Uterus (tissue), 4 donors: ENCODE results near the gene ARHGAP19. TPM values are rescaled to one million over a fixed set of nuclear protein-coding genes. Genes with fewer than 3 reads are reported as not detected.

Experiments used
- DNase-seq, 2 donors: peaks; one replicate each; pipeline ENCODE4 v3.0.0-alpha.2; 2019 to 2020
- H3K27ac ChIP-seq, 2 donors: fragments of 200-600 bp; sonication (generic); 1 replicate in 1 of 2; 2 replicates in 1 of 2; pipeline ENCODE4 v1.5.1; 2016 to 2018
- H3K27me3 ChIP-seq, 2 donors: fragments of 200-600 bp; sonication (generic); one replicate each; pipeline ENCODE4 v1.5.1; 2018 to 2019; ENCODE audit warnings: control low read depth in 1 of 2
- H3K36me3 ChIP-seq, 2 donors: fragments of 200-600 bp; sonication (generic); one replicate each; pipeline ENCODE4 v1.5.1; 2019; ENCODE audit warnings: control low read depth in 1 of 2
- H3K4me1 ChIP-seq, 2 donors: fragments of 200-600 bp; sonication (generic); one replicate each; pipeline ENCODE4 v1.5.1; 2018 to 2019; ENCODE audit warnings: control low read depth in 1 of 2
- H3K4me3 ChIP-seq, 2 donors: fragments of 200-600 bp; sonication (generic); 1 replicate in 1 of 2; 2 replicates in 1 of 2; pipeline ENCODE4 v1.5.1; 2018 to 2019; ENCODE audit warnings: mild to moderate bottlenecking in 1 of 2
- H3K9me3 ChIP-seq, 2 donors: fragments of 200-600 bp; sonication (generic); one replicate each; pipeline ENCODE4 v1.5.1; 2019; ENCODE audit warnings: control low read depth in 1 of 2
- CTCF ChIP-seq, 4 experiments: fragments of 200-600 bp in 2 of 4; fragments of 450-650 bp in 2 of 4; sonication (generic) in 2 of 4; IDR thresholded peaks; one replicate each; pipeline ENCODE4 v1.5.1; 2016 to 2019; ENCODE audit warnings: antibody characterized with exemption in 4 of 4, mild to moderate bottlenecking in 2 of 4, moderate library complexity in 1 of 4
- POLR2A ChIP-seq, 2 donors: fragments of 450-650 bp; IDR thresholded peaks; one replicate each; pipeline ENCODE4 v1.6.1; 2016; ENCODE audit warnings: antibody characterized with exemption in 2 of 2, mild to moderate bottlenecking in 1 of 2, moderate library complexity in 1 of 2
- intact Hi-C: fragments of 100-400 bp; cut with DNase I; formaldehyde crosslinking; loops from one replicate; pipeline ENCODE4 v1.15.1; 2023; ENCODE audit warnings: low total_unique reads
- total RNA-seq, 4 donors: library from RNA; depleted of rRNA in 3 of 4; stranded (reverse); fragments of >200 nt in 3 of 4; gene quantifications; one replicate each; pipeline versions ENCODE4 v1.1.0 to v1.2.4, GENCODE V29; 2014 to 2023
- donor health status: DM: yes; HTN: yes; CAD: no.

ARHGAP19 gene
- total RNA-seq, 4 donors from 2014 or later = 5.3 to 25.8 (median 14.0) TPM

DNA sequence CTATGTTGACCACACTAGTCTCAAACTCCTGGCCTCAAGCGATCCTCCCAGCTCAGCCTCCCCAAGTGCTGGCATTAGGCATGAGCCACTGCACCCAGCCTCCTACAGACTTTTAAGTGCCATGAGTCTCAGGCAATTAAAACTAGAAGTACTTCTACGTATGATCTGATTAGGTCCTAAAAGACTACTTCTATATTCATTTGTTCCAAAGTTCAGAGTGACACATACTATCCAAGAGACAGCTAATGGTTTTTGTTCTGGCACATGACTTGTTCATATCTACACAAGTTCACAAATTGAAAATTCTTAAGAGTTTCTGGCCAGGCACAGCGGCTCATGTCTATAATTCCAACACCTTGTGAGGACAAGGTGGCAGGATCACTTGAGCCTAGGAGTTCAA lies 11.7 kb downstream of the ARHGAP19 start:
- no peak for TF ChIP-seq CTCF (IDR thresholded peaks at IDR 0.05)
- TF ChIP-seq POLR2A (IDR thresholded peaks at IDR 0.05) = no peak
- Histone ChIP-seq H3K27me3 (no peaks in the 10 kb centered on the region), H3K4me3 (no peak overlapping the region), H3K36me3 (no peaks in the 10 kb centered on the region), H3K27ac (no peak overlapping the region), H3K9me3 (no peaks in the 10 kb centered on the region), H3K4me1 (peaks cover 0 to 7% of the 10 kb centered on the region in 2 donors)
- no peak for DNase-seq
- intact Hi-C loops = no loop called here

- no peak overlapping the region for H3K4me3 ChIP-seq
- peak overlapping the region; percentile 48 to 69 for H3K27ac ChIP-seq
- H3K4me1 ChIP-seq = peaks cover 0 to 7% of the 10 kb centered on the region in 2 donors
- no peaks in the 10 kb centered on the region for H3K27me3 ChIP-seq
- no peaks in the 10 kb centered on the region for H3K36me3 ChIP-seq
- intact Hi-C loops = no loop called here
- TF ChIP-seq POLR2A (IDR thresholded peaks at IDR 0.05) (no peak), CTCF (IDR thresholded peaks at IDR 0.05) (no peak)
- H3K9me3 ChIP-seq = no peaks in the 10 kb centered on the region
- peak in 1 of 2 donors; percentile 24 for DNase-seq
Measured at GRCh38 chr10:97279121-97279815, 13.2 kb downstream of the ARHGAP19 start.

DNA sequence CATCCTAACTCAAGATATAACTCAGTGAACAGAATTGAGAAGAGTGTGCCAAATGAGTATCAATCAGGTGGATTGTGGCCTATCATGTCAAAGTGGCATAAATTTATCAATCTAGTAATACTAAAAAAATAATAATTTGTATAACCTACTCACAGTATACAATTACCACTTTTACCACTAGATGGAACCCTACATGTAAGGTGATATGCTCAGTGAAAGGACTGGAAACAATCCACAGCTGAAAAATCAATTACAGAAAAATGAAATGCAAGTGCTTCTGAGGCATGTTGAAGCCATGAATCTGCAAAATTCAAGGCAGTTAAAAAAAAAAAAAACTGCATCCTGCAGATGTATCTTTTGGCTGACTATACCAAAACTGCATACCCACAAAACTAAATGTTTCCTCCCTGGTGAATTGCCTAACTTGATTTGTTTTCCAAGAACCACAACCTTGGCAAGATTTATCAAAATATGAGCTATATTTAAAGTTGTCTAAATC lies 13.9 kb downstream of the ARHGAP19 start:
- Histone ChIP-seq H3K36me3 (no peaks in the 10 kb centered on the region), H3K27me3 (no peaks in the 10 kb centered on the region), H3K4me1 (peaks cover 0 to 7% of the 10 kb centered on the region in 2 donors), H3K9me3 (no peaks in the 10 kb centered on the region), H3K27ac (peak overlapping the region; percentile 48 to 69), H3K4me3 (no peak overlapping the region)
- no peak for DNase-seq
- peak; percentile 61 to 68 (median 64) for TF ChIP-seq CTCF (IDR thresholded peaks at IDR 0.05)
- no peak for TF ChIP-seq POLR2A (IDR thresholded peaks at IDR 0.05)
- intact Hi-C loops = no loop called here

GRCh38 chr10:97277551-97277950 lies 14.9 kb downstream of the ARHGAP19 start:
- peaks cover 0 to 7% of the 10 kb centered on the region in 2 donors for H3K4me1 ChIP-seq
- no peak overlapping the region for H3K4me3 ChIP-seq
- no peaks in the 10 kb centered on the region for H3K27me3 ChIP-seq
- TF ChIP-seq POLR2A (IDR thresholded peaks at IDR 0.05) = no peak
- TF ChIP-seq CTCF (IDR thresholded peaks at IDR 0.05) = no peak
- H3K27ac ChIP-seq = peak overlapping the region; percentile 48 to 69
- intact Hi-C loops = no loop called here
- DNase-seq = no peak
- no peaks in the 10 kb centered on the region for H3K36me3 ChIP-seq
- H3K9me3 ChIP-seq = no peaks in the 10 kb centered on the region

GRCh38 chr10:97274828-97275227 lies 17.6 kb downstream of the ARHGAP19 start:
- Histone ChIP-seq H3K27me3 (no peaks in the 10 kb centered on the region), H3K4me3 (no peak overlapping the region), H3K36me3 (no peaks in the 10 kb centered on the region), H3K4me1 (peaks cover 0 to 7% of the 10 kb centered on the region in 2 donors), H3K9me3 (no peaks in the 10 kb centered on the region), H3K27ac (no peak overlapping the region)
- no peak for DNase-seq
- intact Hi-C loops = no loop called here
- TF ChIP-seq POLR2A (IDR thresholded peaks at IDR 0.05) = no peak
- TF ChIP-seq CTCF (IDR thresholded peaks at IDR 0.05) = no peak
